DMS 273 (cell line): Measurements from ENCODE around the gene JAK2.
"Not testable (repeated sequence)": the region's sequence is repeated elsewhere in the genome, so short reads cannot be mapped to it uniquely, and the experiment has no call there.

Source experiments
- DNase-seq: peaks from one replicate; lab custom pipeline; 2025; ENCODE audit not compliant: unreplicated experiment; lab: John Stamatoyannopoulos, UW

The JAK2 gene

GRCh38 chr9:4980086-4980727, 4.9 kb upstream of the JAK2 start:
- DNase-seq = no peak

- no peak for DNase-seq
Measured at GRCh38 chr9:4982721-4983482, 2.2 kb upstream of the JAK2 start.

- no peak for DNase-seq
Measured at GRCh38 chr9:4983601-4984165, 1.4 kb upstream of the JAK2 start.

- DNase-seq = no peak
Measured at GRCh38 chr9:4984171-4984620, 876 bp upstream of the JAK2 start.

DNA sequence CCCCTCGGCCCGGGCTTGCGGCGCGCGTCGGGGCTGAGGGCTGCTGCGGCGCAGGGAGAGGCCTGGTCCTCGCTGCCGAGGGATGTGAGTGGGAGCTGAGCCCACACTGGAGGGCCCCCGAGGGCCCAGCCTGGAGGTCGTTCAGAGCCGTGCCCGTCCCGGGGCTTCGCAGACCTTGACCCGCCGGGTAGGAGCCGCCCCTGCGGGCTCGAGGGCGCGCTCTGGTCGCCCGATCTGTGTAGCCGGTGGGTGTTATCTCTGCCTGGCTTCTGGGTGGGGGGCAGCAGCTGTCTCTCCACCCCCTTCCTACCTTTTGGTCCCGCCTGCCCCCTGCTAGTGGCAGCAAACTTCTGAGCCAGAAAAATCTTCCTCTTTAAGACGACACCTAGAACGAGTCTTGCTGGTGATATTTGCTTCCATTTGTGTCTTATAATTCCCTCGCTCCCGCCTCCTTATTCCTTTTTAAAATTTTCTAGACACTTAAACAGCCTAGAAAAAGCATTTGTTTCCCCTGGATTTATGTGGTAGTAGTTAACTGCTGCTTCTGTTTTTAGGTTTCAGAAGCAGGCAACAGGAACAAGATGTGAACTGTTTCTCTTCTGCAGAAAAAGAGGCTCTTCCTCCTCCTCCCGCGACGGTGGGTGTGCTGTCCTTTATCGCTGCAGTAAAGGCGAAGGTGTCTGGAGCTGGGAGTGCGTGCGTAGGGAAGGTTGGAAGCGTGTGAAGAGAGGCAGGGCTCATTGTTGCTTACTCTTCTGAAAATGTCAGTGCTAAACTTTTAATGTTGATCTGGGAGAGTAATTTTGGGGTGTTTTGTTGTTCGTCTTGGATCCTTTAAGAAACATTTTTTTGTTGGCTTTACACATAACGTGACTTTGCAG, 554 bp downstream of the JAK2 start:
- peak; percentile 41 for DNase-seq

DNA sequence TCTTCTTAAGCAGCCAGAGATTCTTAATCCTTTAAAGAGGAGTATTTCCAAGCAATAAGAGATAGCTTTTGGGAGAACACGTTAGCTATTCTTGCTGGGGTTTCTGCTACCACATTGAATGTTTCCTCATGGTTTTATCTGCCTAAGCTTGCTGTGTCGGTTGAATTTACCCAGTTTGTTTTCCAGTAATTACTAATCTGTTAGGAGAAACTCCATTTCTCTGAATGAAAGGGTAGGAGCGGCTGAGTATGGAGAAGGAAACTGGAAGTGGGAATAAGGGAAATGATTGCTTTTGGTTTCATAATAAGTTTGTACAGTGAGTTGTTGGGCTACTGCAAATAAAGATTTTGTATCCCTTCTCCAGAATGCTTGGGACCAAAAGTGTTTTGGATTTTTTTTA, 1.2 kb downstream of the JAK2 start:
- DNase-seq = no peak

DNA sequence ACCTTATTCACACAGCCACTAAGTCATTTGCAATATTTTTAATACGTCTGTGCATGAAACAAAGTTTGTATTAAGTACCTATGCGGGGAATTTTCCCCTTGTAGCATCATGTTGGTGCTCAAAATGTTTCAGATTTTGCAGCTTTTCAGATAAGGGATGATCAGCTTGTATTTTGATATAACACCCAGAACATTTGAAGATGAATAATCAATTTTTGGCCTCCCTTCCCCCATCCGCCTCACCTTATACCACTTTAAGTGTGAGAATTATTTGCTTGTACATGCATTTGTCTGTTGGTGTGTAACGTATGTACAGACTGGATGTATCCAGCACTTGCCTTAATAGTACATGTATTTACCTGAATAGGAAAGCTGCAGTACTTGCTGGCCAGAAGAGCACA, 1.7 kb downstream of the JAK2 start:
- no peak for DNase-seq

GRCh38 chr9:4987961-4988421, 2.9 kb downstream of the JAK2 start:
- peak; percentile 81 for DNase-seq

- no peak for DNase-seq
Measured at GRCh38 chr9:4992872-4993271, 7.8 kb downstream of the JAK2 start.

GRCh38 chr9:4994166-4994890, 9.3 kb downstream of the JAK2 start:
- no peak for DNase-seq

GRCh38 chr9:4997196-4997595, 12.1 kb downstream of the JAK2 start:
- DNase-seq = no peak

GRCh38 chr9:4997631-4998030, 12.6 kb downstream of the JAK2 start:
- no peak for DNase-seq

GRCh38 chr9:5002811-5003210, 17.7 kb downstream of the JAK2 start:
- DNase-seq = no peak

DNA sequence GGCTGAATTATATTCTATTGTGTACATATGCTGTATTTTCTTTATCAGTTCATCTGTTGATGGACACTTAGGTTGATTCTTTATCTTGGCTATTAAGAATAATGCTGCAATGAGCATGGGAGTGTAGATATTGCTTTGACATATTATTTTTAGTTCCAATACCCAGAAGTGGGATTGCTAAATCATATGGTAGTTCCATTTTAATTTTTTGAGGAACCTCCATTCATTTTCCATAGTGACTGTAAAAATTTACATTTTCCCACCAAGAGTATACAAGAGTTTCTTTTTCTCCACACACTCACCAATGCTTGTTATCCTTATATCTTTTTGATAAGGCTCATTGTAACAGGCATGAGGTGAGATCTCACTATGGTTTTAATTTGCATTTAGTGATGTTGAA, 19.4 kb downstream of the JAK2 start:
- no peak for DNase-seq

GRCh38 chr9:5008202-5008601, 23.1 kb downstream of the JAK2 start:
- no peak for DNase-seq

- no peak for DNase-seq
Measured at GRCh38 chr9:5013374-5013773, 28.3 kb downstream of the JAK2 start.

- DNase-seq = no peak
Measured at GRCh38 chr9:5015934-5016333, 30.9 kb downstream of the JAK2 start.

- no peak for DNase-seq
Measured at GRCh38 chr9:5025416-5025815, 40.3 kb downstream of the JAK2 start.

DNA sequence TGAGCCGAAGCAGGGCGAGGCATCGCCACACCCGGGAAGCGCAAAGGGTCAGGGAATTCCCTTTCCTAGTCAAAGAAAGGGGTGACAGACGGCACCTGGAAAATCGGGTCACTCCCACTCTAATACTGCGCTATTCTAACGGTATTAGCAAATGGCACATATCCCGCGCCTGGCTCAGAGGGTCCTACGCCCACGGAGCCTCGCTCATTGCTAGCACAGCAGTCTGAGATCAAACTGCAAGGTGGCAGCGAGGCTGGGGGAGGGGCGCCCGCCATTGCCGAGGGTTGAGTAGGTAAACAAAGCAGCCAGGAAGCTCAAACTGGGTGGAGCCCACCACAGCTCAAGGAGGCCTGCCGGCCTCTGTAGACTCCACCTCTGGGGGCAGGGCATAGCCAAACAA, 46.9 kb downstream of the JAK2 start:
- not testable (repeated sequence) for DNase-seq

DNA sequence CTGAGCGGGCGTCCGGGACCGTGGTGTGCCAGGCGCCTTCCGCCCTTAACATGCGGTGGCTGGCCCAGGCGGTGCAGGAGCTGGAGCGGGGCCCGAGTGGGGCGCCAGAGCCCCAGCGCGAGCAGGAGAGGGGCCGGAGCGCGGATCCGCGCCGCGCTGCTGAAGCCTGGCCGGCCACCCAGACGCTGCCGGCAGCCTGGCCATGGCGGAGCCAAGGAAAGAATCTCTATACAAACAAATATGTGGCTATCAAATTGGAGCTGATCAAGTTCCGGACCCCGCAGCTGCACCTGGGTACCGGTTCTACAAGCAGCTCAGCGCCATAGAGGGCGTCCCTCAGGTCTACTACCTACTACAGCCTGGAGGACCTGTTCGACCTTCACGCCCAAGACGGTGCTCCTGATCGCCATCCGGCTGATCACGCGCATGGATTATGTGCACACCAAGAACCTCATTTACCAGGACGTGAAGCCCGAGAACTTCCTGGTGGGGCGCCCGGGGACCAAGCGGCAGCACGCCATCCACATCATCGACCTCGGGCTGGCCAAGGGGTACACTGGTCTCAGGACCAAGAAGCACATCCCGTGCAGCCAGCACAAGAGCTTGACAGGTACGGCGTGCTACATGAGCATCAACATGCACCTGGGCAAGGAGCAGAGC, 55.8 kb downstream of the JAK2 start:
- no peak for DNase-seq
